ENCODE measurements around the gene RAB13.
A peak's percentile ranks its signal among the peaks of the same experiment; 100 is the strongest.
"Not testable (repeated sequence)": the region's sequence is repeated elsewhere in the genome, so short reads cannot be mapped to it uniquely, and the experiment has no call there.

RAB13 gene

GRCh38 chr1:153991151-153991630, 5.1 kb upstream of the RAB13 start:
- H3K4me1 ChIP-seq (ENCODE audit: insufficient read depth, low read length) = peaks cover 10% of the 10 kb centered on the region
- no peaks in the 10 kb centered on the region for H3K27me3 ChIP-seq (ENCODE audit: insufficient read depth, low read length)
- H3K9me3 ChIP-seq (ENCODE audit: low read length) = no peaks in the 10 kb centered on the region

GRCh38 chr1:153990468-153991150, 4.5 kb upstream of the RAB13 start, which contains the start of gene RPS27:
TSS of gene RPS27 (plus strand) at chr1:153990762. CDS start at chr1:153990797, 35 bp downstream.
- peak within 1 kb of the TSS; percentile 72 for H3K4me3 ChIP-seq (ENCODE audit: low read length)
- H3K9me3 ChIP-seq (ENCODE audit: low read length) = no peaks in the 10 kb centered on the region
- peaks cover 33% of the 10 kb centered on the region for H3K36me3 ChIP-seq (ENCODE audit: insufficient read depth, low read length)
- H3K4me1 ChIP-seq (ENCODE audit: insufficient read depth, low read length) = peaks cover 13% of the 10 kb centered on the region
- no peaks in the 10 kb centered on the region for H3K27me3 ChIP-seq (ENCODE audit: insufficient read depth, low read length)
- peak within 1 kb of the TSS; percentile 9 for H2AFZ ChIP-seq (ENCODE audit: low read depth, low read length)

More at GRCh38 chr1:153991151-153991630, 5.1 kb upstream of the RAB13 start:
- H3K4me3 ChIP-seq (ENCODE audit: low read length) = peak overlapping the region; percentile 72
- H2AFZ ChIP-seq (ENCODE audit: low read depth, low read length) = no peak overlapping the region
- H3K36me3 ChIP-seq (ENCODE audit: insufficient read depth, low read length) = peaks cover 33% of the 10 kb centered on the region

- H2AFZ ChIP-seq (ENCODE audit: low read depth, low read length) = no peak overlapping the region
- H3K4me1 ChIP-seq (ENCODE audit: insufficient read depth, low read length) = peaks cover 26% of the 10 kb centered on the region
- H3K36me3 ChIP-seq (ENCODE audit: insufficient read depth, low read length) = peaks cover 23% of the 10 kb centered on the region
- H3K4me3 ChIP-seq (ENCODE audit: low read length) = no peak overlapping the region
- H3K9me3 ChIP-seq (ENCODE audit: low read length) = no peaks in the 10 kb centered on the region
- no peaks in the 10 kb centered on the region for H3K27me3 ChIP-seq (ENCODE audit: insufficient read depth, low read length)
These were observed 1.5 kb upstream of the RAB13 start for GRCh38 chr1:153987621-153988020.

GRCh38 chr1:153985341-153985912, 712 bp downstream of the RAB13 start:
- Histone ChIP-seq H3K36me3 (ENCODE audit: insufficient read depth, low read length) (peaks cover 11% of the 10 kb centered on the region), H3K9me3 (ENCODE audit: low read length) (no peaks in the 10 kb centered on the region), H3K27me3 (ENCODE audit: insufficient read depth, low read length) (no peaks in the 10 kb centered on the region), H3K4me1 (ENCODE audit: insufficient read depth, low read length) (peaks cover 16% of the 10 kb centered on the region), H2AFZ (ENCODE audit: low read depth, low read length) (peak overlapping the region; percentile 44), H3K4me3 (ENCODE audit: low read length) (peak overlapping the region; percentile 83)

- no peaks in the 10 kb centered on the region for H3K9me3 ChIP-seq (ENCODE audit: low read length)
- peaks cover 11% of the 10 kb centered on the region for H3K36me3 ChIP-seq (ENCODE audit: insufficient read depth, low read length)
- H3K4me3 ChIP-seq (ENCODE audit: low read length) = peak overlapping the region; percentile 83
- H3K4me1 ChIP-seq (ENCODE audit: insufficient read depth, low read length) = peaks cover 16% of the 10 kb centered on the region
- no peaks in the 10 kb centered on the region for H3K27me3 ChIP-seq (ENCODE audit: insufficient read depth, low read length)
- H2AFZ ChIP-seq (ENCODE audit: low read depth, low read length) = no peak overlapping the region
These were observed 1.8 kb downstream of the RAB13 start for GRCh38 chr1:153984123-153984894.

GRCh38 chr1:153981735-153982134, 4.4 kb downstream of the RAB13 start:
- Histone ChIP-seq H3K4me1 (ENCODE audit: insufficient read depth, low read length) (peaks cover 16% of the 10 kb centered on the region), H3K36me3 (ENCODE audit: insufficient read depth, low read length) (peaks cover 11% of the 10 kb centered on the region)
- H3K9me3 ChIP-seq (ENCODE audit: low read length); H3K27me3 ChIP-seq (ENCODE audit: insufficient read depth, low read length); H3K4me3 ChIP-seq (ENCODE audit: low read length); H2AFZ ChIP-seq (ENCODE audit: low read depth, low read length): not testable (repeated sequence)

- H3K36me3 ChIP-seq (ENCODE audit: insufficient read depth, low read length) = peaks cover 25% of the 10 kb centered on the region
- not testable (repeated sequence) for H2AFZ ChIP-seq (ENCODE audit: low read depth, low read length); H3K4me3 ChIP-seq (ENCODE audit: low read length); H3K9me3 ChIP-seq (ENCODE audit: low read length); H3K4me1 ChIP-seq (ENCODE audit: insufficient read depth, low read length); H3K27me3 ChIP-seq (ENCODE audit: insufficient read depth, low read length)
These were observed 7.0 kb downstream of the RAB13 start for GRCh38 chr1:153979091-153979490.

GRCh38 chr1:153978274-153978909, 7.7 kb downstream of the RAB13 start:
- no peaks in the 10 kb centered on the region for H3K9me3 ChIP-seq (ENCODE audit: low read length)
- H3K36me3 ChIP-seq (ENCODE audit: insufficient read depth, low read length) = peaks cover 26% of the 10 kb centered on the region
- H2AFZ ChIP-seq (ENCODE audit: low read depth, low read length) = peak overlapping the region; percentile 64
- H3K27me3 ChIP-seq (ENCODE audit: insufficient read depth, low read length) = no peaks in the 10 kb centered on the region
- peak overlapping the region; percentile 72 for H3K4me3 ChIP-seq (ENCODE audit: low read length)
- peaks cover 8% of the 10 kb centered on the region for H3K4me1 ChIP-seq (ENCODE audit: insufficient read depth, low read length)

- H3K36me3 ChIP-seq (ENCODE audit: insufficient read depth, low read length) = peaks cover 24% of the 10 kb centered on the region
These were observed 8.6 kb downstream of the RAB13 start, which contains the start of gene JTB for GRCh38 chr1:153977250-153978240. TSS of gene JTB (minus strand) at chr1:153977674. CDS start at chr1:153977252, 422 bp downstream.

GRCh38 chr1:153976819-153977249, 9.3 kb downstream of the RAB13 start:
- peaks cover 22% of the 10 kb centered on the region for H3K36me3 ChIP-seq (ENCODE audit: insufficient read depth, low read length)
- no peak overlapping the region for H2AFZ ChIP-seq (ENCODE audit: low read depth, low read length)
- no peaks in the 10 kb centered on the region for H3K27me3 ChIP-seq (ENCODE audit: insufficient read depth, low read length)
- H3K4me3 ChIP-seq (ENCODE audit: low read length) = peak overlapping the region; percentile 72
- peaks cover 8% of the 10 kb centered on the region for H3K4me1 ChIP-seq (ENCODE audit: insufficient read depth, low read length)
- H3K9me3 ChIP-seq (ENCODE audit: low read length) = no peaks in the 10 kb centered on the region

More at GRCh38 chr1:153977250-153978240, 8.6 kb downstream of the RAB13 start, which contains the start of gene JTB:
- H3K27me3 ChIP-seq (ENCODE audit: insufficient read depth, low read length) = no peaks in the 10 kb centered on the region
- peak within 1 kb of the TSS; percentile 72 for H3K4me3 ChIP-seq (ENCODE audit: low read length)
- H2AFZ ChIP-seq (ENCODE audit: low read depth, low read length) = peak within 1 kb of the TSS; percentile 64
- no peaks in the 10 kb centered on the region for H3K9me3 ChIP-seq (ENCODE audit: low read length)
- H3K4me1 ChIP-seq (ENCODE audit: insufficient read depth, low read length) = peaks cover 8% of the 10 kb centered on the region

GRCh38 chr1:153973525-153973924, 12.6 kb downstream of the RAB13 start:
- Histone ChIP-seq H3K27me3 (ENCODE audit: insufficient read depth, low read length) (no peaks in the 10 kb centered on the region), H3K4me3 (ENCODE audit: low read length) (no peak overlapping the region), H3K36me3 (ENCODE audit: insufficient read depth, low read length) (peaks cover 21% of the 10 kb centered on the region), H3K4me1 (ENCODE audit: insufficient read depth, low read length) (peaks cover 16% of the 10 kb centered on the region), H3K9me3 (ENCODE audit: low read length) (no peaks in the 10 kb centered on the region), H2AFZ (ENCODE audit: low read depth, low read length) (no peak overlapping the region)

GRCh38 chr1:153973071-153973470, 13.1 kb downstream of the RAB13 start:
- peaks cover 21% of the 10 kb centered on the region for H3K36me3 ChIP-seq (ENCODE audit: insufficient read depth, low read length)
- no peaks in the 10 kb centered on the region for H3K27me3 ChIP-seq (ENCODE audit: insufficient read depth, low read length)
- no peak overlapping the region for H2AFZ ChIP-seq (ENCODE audit: low read depth, low read length)
- peaks cover 20% of the 10 kb centered on the region for H3K4me1 ChIP-seq (ENCODE audit: insufficient read depth, low read length)
- H3K9me3 ChIP-seq (ENCODE audit: low read length) = no peaks in the 10 kb centered on the region
- no peak overlapping the region for H3K4me3 ChIP-seq (ENCODE audit: low read length)
